Right lobe of liver (tissue), 6 donors: ENCODE data around the gene HDGFL2. TPM values are rescaled to one million over a fixed set of nuclear protein-coding genes. Genes with fewer than 3 reads are reported as not detected.

Experiments used
- ATAC-seq, 4 donors: fragments of 200-7000 bp; cut with Tn5 transposase; one replicate each; pipeline ENCODE4 v1.9.1; 2020; ENCODE audit warnings: mild to moderate bottlenecking in 4 of 4, moderate library complexity in 4 of 4
- DNase-seq, 3 donors: peaks; one replicate each; pipeline ENCODE4 v3.0.0-alpha.2; 2020
- H3K27ac ChIP-seq, 3 donors: fragments of 200-600 bp; one replicate each; pipeline ENCODE4 v1.8.0; 2022
- H3K27me3 ChIP-seq, 2 donors: fragments of 200-600 bp; one replicate each; pipeline ENCODE4 v1.8.0; 2022
- H3K36me3 ChIP-seq, 4 donors: fragments of 200-600 bp; sonication (generic) in 1 of 4; one replicate each; pipeline versions ENCODE4 v1.5.1 to v1.8.0; 2017 to 2022; ENCODE audit warnings: control low read depth in 1 of 4
- H3K4me1 ChIP-seq, 4 donors: fragments of 200-600 bp; sonication (generic) in 1 of 4; one replicate each; pipeline versions ENCODE4 v1.5.1 to v1.8.0; 2017 to 2022; ENCODE audit warnings: control low read depth in 1 of 4
- H3K4me3 ChIP-seq, 3 donors: fragments of 200-600 bp; one replicate each; pipeline ENCODE4 v1.8.0; 2022
- H3K9me3 ChIP-seq, 4 donors: fragments of 200-600 bp; sonication (generic) in 1 of 4; one replicate each; pipeline versions ENCODE4 v1.5.1 to v1.8.0; 2017 to 2022; ENCODE audit warnings: control low read depth in 1 of 4
- POLR2A ChIP-seq: fragments of 450-650 bp; IDR thresholded peaks from one replicate; pipeline ENCODE4 v1.6.1; 2017; ENCODE audit warnings: antibody characterized with exemption, mild to moderate bottlenecking
- WGBS: methylation state at CpG from one replicate; pipeline ENCODE4 v1.1.6; 2018; ENCODE audit warnings: low coverage, low lambda C conversion rate; ENCODE audit not compliant: insufficient coverage; ENCODE audit errors: missing lambda C conversion rate; 5-methylcytosine and 5-hydroxymethylcytosine counted together
- intact Hi-C, 2 donors: fragments of 100-400 bp; cut with DNase I; formaldehyde crosslinking; loops; one replicate each; pipeline versions ENCODE4 v1.11.2 to v1.14.1; 2022
- total RNA-seq, 6 experiments: library from RNA; depleted of rRNA in 2 of 6; stranded (reverse); fragments of >200 nt in 2 of 6; fragmentation: NEBNext Ultra II Directional in 3 of 6; extraction: Animal tissue kit (Norgen Biotek cat#: 25700) in 3 of 6; gene quantifications; one replicate each; pipeline versions ENCODE4 v1.1.0 to v1.2.4, GENCODE V29; 2016 to 2023
- TF ChIP-seq, protein P1 (sequence below), 4 donors: fragments of 200-600 bp in 3 of 4; fragments of 450-650 bp in 1 of 4; IDR thresholded peaks; one replicate each; pipeline versions ENCODE4 v1.5.1 to v1.8.0; 2016 to 2022; ENCODE audit warnings: antibody characterized with exemption in 4 of 4, mild to moderate bottlenecking in 2 of 4
- donor health status: DM: no; HTN: yes; CAD: no.
- donor health status: DM: no; HTN: no; CAD: no.
- donor health status: DM: no; HTN: no; CAD: no.
- donor health status: DM: no; HTN: yes; CAD: no.
- donor health status: DM: no; HTN: yes; CAD: no.

The HDGFL2 gene
- total RNA-seq, 6 experiments from 2014 or later = 8.4 to 16.3 (median 14.0) TPM

DNA sequence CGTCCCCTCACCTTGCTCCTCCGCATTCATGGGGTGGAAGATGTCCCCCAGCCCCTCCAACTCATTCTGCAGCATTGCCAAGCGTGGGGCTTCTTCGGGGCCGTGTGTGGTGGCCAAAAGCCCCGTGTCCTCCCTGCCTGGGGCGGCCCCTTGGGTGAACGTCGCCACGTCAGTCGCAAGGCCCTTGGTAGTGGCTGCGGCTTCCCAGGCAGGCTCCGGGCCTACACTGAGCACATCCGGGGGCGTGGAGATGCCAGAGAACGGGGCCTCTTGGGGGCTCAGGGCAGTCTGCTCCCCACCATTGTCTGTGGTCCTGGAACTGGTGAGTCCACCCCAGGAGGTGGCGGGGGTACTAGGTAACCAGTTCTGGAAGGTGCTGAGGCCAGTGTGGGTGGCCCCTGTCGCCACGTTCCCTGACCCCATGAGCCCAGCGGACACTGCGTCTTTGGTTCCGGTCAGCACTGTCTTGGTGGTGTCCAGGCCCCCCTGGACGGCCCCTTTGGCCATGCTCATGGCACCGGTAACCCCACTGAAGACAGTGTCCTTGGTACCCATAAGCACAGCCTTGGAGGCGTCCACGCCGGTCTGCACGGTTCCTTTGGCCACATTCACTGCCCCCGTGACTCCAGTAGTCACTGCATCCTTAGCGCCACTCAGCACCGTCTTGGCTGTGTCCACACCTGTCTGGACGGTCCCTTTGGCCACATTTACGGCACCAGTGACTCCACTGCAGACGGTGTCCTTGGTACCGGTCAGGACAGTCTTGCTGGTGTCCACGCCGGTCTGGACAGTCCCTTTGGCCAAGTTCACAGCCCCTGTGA, 38.5 kb downstream of the HDGFL2 start:
- no peaks in the 10 kb centered on the region for H3K27me3 ChIP-seq
- no peak for TF ChIP-seq POLR2A
- TF ChIP-seq, protein P1, sequence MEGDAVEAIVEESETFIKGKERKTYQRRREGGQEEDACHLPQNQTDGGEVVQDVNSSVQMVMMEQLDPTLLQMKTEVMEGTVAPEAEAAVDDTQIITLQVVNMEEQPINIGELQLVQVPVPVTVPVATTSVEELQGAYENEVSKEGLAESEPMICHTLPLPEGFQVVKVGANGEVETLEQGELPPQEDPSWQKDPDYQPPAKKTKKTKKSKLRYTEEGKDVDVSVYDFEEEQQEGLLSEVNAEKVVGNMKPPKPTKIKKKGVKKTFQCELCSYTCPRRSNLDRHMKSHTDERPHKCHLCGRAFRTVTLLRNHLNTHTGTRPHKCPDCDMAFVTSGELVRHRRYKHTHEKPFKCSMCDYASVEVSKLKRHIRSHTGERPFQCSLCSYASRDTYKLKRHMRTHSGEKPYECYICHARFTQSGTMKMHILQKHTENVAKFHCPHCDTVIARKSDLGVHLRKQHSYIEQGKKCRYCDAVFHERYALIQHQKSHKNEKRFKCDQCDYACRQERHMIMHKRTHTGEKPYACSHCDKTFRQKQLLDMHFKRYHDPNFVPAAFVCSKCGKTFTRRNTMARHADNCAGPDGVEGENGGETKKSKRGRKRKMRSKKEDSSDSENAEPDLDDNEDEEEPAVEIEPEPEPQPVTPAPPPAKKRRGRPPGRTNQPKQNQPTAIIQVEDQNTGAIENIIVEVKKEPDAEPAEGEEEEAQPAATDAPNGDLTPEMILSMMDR (IDR thresholded peaks at IDR 0.05) = no peak
- WGBS = 82% methylated on average over 9 of the region's 37 CpGs
- no peaks in the 10 kb centered on the region for H3K4me1 ChIP-seq
- H3K27ac ChIP-seq = no peak overlapping the region
- ATAC-seq = peak; percentile 7 to 11 (median 8)
- DNase-seq = peak in 1 of 3 donors; percentile 33
- H3K36me3 ChIP-seq = peaks cover 0 to 49% (median 20%) of the 10 kb centered on the region in 4 donors
- no peaks in the 10 kb centered on the region for H3K9me3 ChIP-seq
- H3K4me3 ChIP-seq = no peak overlapping the region
- intact Hi-C loops = no loop called here

DNA sequence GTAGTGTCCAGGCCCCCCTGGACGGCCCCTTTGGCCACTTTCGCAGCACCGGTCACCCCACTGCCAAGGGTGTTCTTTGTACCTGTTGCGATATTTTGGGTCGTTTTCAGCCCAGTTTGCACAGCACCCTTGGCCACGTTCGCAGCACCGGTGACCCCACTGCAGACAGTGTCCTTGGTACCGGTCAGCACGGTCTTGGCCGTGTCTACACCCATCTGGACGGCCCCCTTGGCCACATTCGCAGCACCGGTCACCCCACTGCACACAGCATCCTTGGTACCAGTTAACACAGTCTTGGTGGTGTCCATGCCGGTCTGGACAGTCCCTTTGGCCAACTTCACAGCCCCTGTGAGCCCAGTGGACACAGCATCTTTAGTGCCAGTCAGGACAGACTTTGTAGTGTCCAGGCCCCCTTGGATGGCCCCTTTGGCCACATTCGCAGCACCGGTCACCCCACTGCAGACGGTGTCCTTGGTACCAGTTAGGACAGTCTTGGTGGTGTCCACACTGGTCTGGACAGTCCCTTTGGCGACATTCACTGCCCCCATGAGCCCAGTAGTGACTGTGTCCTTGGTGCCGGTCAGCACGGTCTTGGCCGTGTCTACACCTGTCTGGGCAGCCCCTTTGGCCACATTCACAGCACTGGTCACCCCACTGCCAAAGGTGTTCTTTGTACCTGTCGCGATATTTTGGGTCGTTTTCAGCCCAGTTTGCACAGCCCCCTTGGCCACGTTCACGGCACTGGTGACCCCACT, 39.4 kb downstream of the HDGFL2 start:
- Histone ChIP-seq H3K36me3 (peaks cover 0 to 54% (median 21%) of the 10 kb centered on the region in 4 donors), H3K27ac (no peak overlapping the region), H3K4me1 (peaks cover 0 to 3% (median 0%) of the 10 kb centered on the region in 4 donors), H3K27me3 (no peaks in the 10 kb centered on the region), H3K4me3 (no peak overlapping the region), H3K9me3 (no peaks in the 10 kb centered on the region)
- DNase-seq = peak in 1 of 3 donors; percentile 23
- intact Hi-C loops = no loop called here
- TF ChIP-seq, protein P1 (IDR thresholded peaks at IDR 0.05) = no peak
- TF ChIP-seq POLR2A = no peak
- peak in 3 of 4 donors; percentile 3 to 8 (median 6) for ATAC-seq
- WGBS = 73% methylated on average over 12 of the region's 27 CpGs

DNA sequence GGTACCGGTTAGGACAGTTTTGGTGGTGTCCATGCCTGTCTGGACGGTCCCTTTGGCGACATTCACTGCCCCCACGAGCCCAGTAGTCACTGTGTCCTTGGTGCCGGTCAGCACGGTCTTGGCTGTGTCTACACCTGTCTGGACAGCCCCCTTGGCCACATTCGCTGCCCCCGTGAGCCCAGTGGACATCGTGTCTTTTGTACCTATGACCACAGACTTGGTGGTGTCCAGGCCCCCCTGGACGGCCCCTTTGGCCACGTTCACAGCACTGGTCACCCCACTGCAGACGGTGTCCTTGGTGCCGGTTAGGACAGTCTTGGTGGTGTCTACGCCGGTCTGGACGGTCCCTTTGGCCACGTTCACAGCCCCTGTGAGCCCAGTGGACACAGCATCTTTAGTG, 40.0 kb downstream of the HDGFL2 start:
- DNase-seq (no peak), ATAC-seq (no peak)
- WGBS = no CpG with 5 or more reads among the region's 17 CpGs
- TF ChIP-seq, protein P1 (IDR thresholded peaks at IDR 0.05) = no peak
- no peak for TF ChIP-seq POLR2A
- no peaks in the 10 kb centered on the region for H3K27me3 ChIP-seq
- H3K27ac ChIP-seq = no peak overlapping the region
- H3K4me3 ChIP-seq = no peak overlapping the region
- peaks cover 0 to 9% (median 2%) of the 10 kb centered on the region in 4 donors for H3K4me1 ChIP-seq
- H3K9me3 ChIP-seq = no peaks in the 10 kb centered on the region
- intact Hi-C loops = no loop called here
- peaks cover 0 to 48% (median 20%) of the 10 kb centered on the region in 4 donors for H3K36me3 ChIP-seq

DNA sequence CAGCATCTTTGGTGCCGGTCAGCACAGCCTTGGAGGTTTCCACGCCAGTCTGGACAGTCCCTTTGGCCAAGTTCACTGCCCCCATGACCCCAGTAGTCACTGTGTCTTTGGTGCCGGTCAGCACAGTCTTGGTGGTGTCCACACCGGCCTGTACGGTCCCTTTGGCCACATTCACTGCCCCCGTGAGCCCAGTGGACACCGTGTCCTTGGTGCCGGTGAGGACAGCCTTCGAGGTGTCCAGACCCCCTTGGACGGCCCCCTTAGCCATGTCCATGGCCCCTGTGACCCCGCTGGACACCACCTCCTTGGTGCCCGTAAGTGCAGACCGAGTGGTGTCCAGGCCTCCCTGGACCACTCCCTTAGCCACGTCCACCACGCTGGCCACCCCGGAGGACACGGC, 41.2 kb downstream of the HDGFL2 start:
- intact Hi-C loops = no loop called here
- DNase-seq (no peak), ATAC-seq (no peak)
- H3K4me3 ChIP-seq = no peak overlapping the region
- H3K27ac ChIP-seq = no peak overlapping the region
- WGBS = 86% methylated on average over 2 of the region's 17 CpGs
- peaks cover 0 to 38% (median 16%) of the 10 kb centered on the region in 4 donors for H3K36me3 ChIP-seq
- no peaks in the 10 kb centered on the region for H3K27me3 ChIP-seq
- TF ChIP-seq, protein P1 (IDR thresholded peaks at IDR 0.05) = no peak
- no peak for TF ChIP-seq POLR2A
- no peaks in the 10 kb centered on the region for H3K9me3 ChIP-seq
- peaks cover 0 to 21% (median 7%) of the 10 kb centered on the region in 4 donors for H3K4me1 ChIP-seq
